Activated CD4-positive, alpha-beta T cell treated with anti-CD3 and anti-CD28 coated beads for 48 hours (primary cell): Measurements from ENCODE around the gene SLC5A5.

Experiments used
- DNase-seq: peaks from one replicate; pipeline ENCODE4 v3.0.0-alpha.2; 2020

Gene SLC5A5

GRCh38 chr19:17926044-17926443 is 54.3 kb downstream of the SLC5A5 start:
- DNase-seq, result no peak

GRCh38 chr19:17929056-17929455 is 57.3 kb downstream of the SLC5A5 start:
- DNase-seq, result no peak

- DNase-seq, result no peak
These were observed 59.9 kb downstream of the SLC5A5 start for GRCh38 chr19:17931532-17932191.

- DNase-seq, result peak; percentile 94
These were observed 61.0 kb downstream of the SLC5A5 start, which contains the start of gene CCDC124 for GRCh38 chr19:17932485-17933338. TSS of gene CCDC124 (plus strand) at chr19:17933015. CDS start at chr19:17936421, 3,406 bp downstream.

- no peak for DNase-seq
These were observed 61.8 kb downstream of the SLC5A5 start for GRCh38 chr19:17933414-17934129.

GRCh38 chr19:17936379-17936778 is 64.6 kb downstream of the SLC5A5 start:
- no peak for DNase-seq

GRCh38 chr19:17937371-17937900 is 65.7 kb downstream of the SLC5A5 start:
- DNase-seq, result no peak

- DNase-seq, result peak; percentile 90
These were observed 66.5 kb downstream of the SLC5A5 start for GRCh38 chr19:17938092-17938845.

- DNase-seq, result no peak
These were observed 70.4 kb downstream of the SLC5A5 start for GRCh38 chr19:17942181-17942580.

- no peak for DNase-seq
These were observed 71.0 kb downstream of the SLC5A5 start for GRCh38 chr19:17942582-17943273.

GRCh38 chr19:17943274-17944221 is 71.8 kb downstream of the SLC5A5 start:
- no peak for DNase-seq

GRCh38 chr19:17944301-17944700 is 72.6 kb downstream of the SLC5A5 start:
- DNase-seq, result no peak
